GM21526 (cell line): Measurements from ENCODE around the gene EMSY.
"Not testable (repeated sequence)": the region's sequence is repeated elsewhere in the genome, so short reads cannot be mapped to it uniquely, and the experiment has no call there.

Experiments
- ATAC-seq: cut with Tn5 transposase; IDR thresholded peaks from one replicate; pipeline ENCODE4 v1.9.1; 2021; ENCODE audit warnings: moderate library complexity; ENCODE audit not compliant: unreplicated experiment, low FRiP score

The EMSY gene

GRCh38 chr11:76444384-76445120 is at the start of gene EMSY:
Gene EMSY (plus strand): TSS chr11:76445018. CDS start chr11:76446939, 1,921 bp downstream.
- ATAC-seq = peak; percentile 94

- no peak for ATAC-seq
Measured at GRCh38 chr11:76395296-76395695, 49.5 kb upstream of the EMSY start.

- no peak for ATAC-seq
Measured at GRCh38 chr11:76397383-76397782, 47.4 kb upstream of the EMSY start.

- ATAC-seq = no peak
Measured at GRCh38 chr11:76400967-76401366, 43.9 kb upstream of the EMSY start.

GRCh38 chr11:76401484-76401883 is 43.3 kb upstream of the EMSY start:
- not testable (repeated sequence) for ATAC-seq

GRCh38 chr11:76406359-76406758 is 38.5 kb upstream of the EMSY start:
- ATAC-seq = no peak

GRCh38 chr11:76408171-76408965 is 36.5 kb upstream of the EMSY start:
- ATAC-seq = no peak

GRCh38 chr11:76410851-76411357 is 33.9 kb upstream of the EMSY start:
- ATAC-seq = no peak

GRCh38 chr11:76415073-76415472 is 29.7 kb upstream of the EMSY start:
- ATAC-seq = no peak

- no peak for ATAC-seq
Measured at GRCh38 chr11:76419896-76420295, 24.9 kb upstream of the EMSY start.

- ATAC-seq = no peak
Measured at GRCh38 chr11:76424379-76424778, 20.4 kb upstream of the EMSY start.

GRCh38 chr11:76424891-76425290 is 19.9 kb upstream of the EMSY start:
- no peak for ATAC-seq

- ATAC-seq = no peak
Measured at GRCh38 chr11:76426660-76427059, 18.2 kb upstream of the EMSY start.

GRCh38 chr11:76436020-76436419 is 8.8 kb upstream of the EMSY start:
- ATAC-seq = no peak

GRCh38 chr11:76443268-76443980 is 1.4 kb upstream of the EMSY start:
- no peak for ATAC-seq

- ATAC-seq = no peak
Measured at GRCh38 chr11:76444065-76444383, 794 bp upstream of the EMSY start.

GRCh38 chr11:76445121-76446084 is 585 bp downstream of the EMSY start:
- ATAC-seq = peak; percentile 24

- ATAC-seq = no peak
Measured at GRCh38 chr11:76448506-76448905, 3.7 kb downstream of the EMSY start.

GRCh38 chr11:76453248-76453647 is 8.4 kb downstream of the EMSY start:
- ATAC-seq = no peak

GRCh38 chr11:76455331-76455730 is 10.5 kb downstream of the EMSY start:
- ATAC-seq = no peak
